RWPE2 (cell line): ENCODE results near the gene SLC6A18.

Source experiments
- ATAC-seq: fragments of 200-7000 bp; cut with Tn5 transposase; 3 replicates; pipeline ENCODE4 v1.9.1; 2021; ENCODE audit warnings: low read depth
- DNase-seq: peaks from one replicate; pipeline ENCODE4 v3.0.0-alpha.2; 2020; ENCODE audit warnings: low spot score
- H3K27ac ChIP-seq: fragments of 450-650 bp; 2 replicates; pipeline ENCODE4 v1.5.1; 2017; ENCODE audit warnings: mild to moderate bottlenecking; ENCODE audit not compliant: poor library complexity, severe bottlenecking
- H3K27me3 ChIP-seq: fragments of 250-450 bp; sonication (Bioruptor Pico); 2 replicates; pipeline ENCODE4 v1.5.1; 2021; ENCODE audit warnings: mild to moderate bottlenecking, moderate library complexity; ENCODE audit not compliant: insufficient read depth, poor library complexity, severe bottlenecking
- H3K36me3 ChIP-seq: fragments of 250-450 bp; sonication (Bioruptor Pico); 2 replicates; pipeline ENCODE4 v1.5.1; 2020; ENCODE audit warnings: low read depth, mild to moderate bottlenecking, moderate library complexity
- H3K4me1 ChIP-seq: fragments of 250-450 bp; sonication (Bioruptor Pico); 2 replicates; pipeline ENCODE4 v1.5.1; 2021; ENCODE audit warnings: mild to moderate bottlenecking, moderate library complexity; ENCODE audit not compliant: insufficient read depth, poor library complexity, severe bottlenecking
- H3K4me3 ChIP-seq: fragments of 250-450 bp; sonication (Bioruptor Pico); 2 replicates; pipeline ENCODE4 v1.5.1; 2021; ENCODE audit warnings: mild to moderate bottlenecking, moderate library complexity; ENCODE audit not compliant: severe bottlenecking
- H3K9me3 ChIP-seq: fragments of 250-450 bp; sonication (Bioruptor Pico); 2 replicates; pipeline ENCODE4 v1.5.1; 2021; ENCODE audit warnings: mild to moderate bottlenecking, moderate library complexity; ENCODE audit not compliant: severe bottlenecking
- CTCF ChIP-seq: fragments of 450-650 bp; IDR thresholded peaks from one replicate; pipeline ENCODE4 v1.5.1; 2017; ENCODE audit warnings: mild to moderate bottlenecking, moderate library complexity; ENCODE audit not compliant: poor library complexity, severe bottlenecking

The SLC6A18 gene

DNA sequence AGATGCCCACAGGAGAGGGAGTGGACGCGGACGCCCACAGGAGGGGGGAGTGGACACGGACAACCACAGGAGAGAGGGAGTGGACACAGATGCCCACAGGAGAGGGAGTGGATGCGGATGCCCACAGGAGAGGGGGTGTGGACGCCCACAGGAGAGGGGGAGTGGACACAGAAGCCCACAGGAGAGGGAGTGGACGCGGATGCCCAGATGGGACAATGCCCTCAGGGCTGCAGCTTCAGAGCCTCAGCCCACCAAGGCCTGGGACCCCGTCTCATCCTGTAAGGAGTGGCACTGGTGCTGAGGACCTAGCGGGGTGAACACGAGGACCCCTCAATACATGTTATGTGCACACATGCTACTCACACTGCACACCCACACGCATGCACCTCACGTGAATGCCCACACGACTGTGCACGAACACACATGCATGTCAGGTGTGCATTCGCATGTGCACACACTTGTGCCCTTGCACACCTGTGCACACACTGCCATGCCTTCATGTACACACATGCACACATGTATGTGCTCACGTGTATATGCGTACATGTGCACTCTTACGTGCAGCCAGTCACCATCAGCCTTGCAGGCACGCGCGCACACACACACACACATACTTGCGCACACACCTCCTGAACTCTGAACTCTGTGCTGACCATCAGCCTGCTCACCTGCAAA lies 34.8 kb downstream of the SLC6A18 start:
- no peak for TF ChIP-seq CTCF
- Histone ChIP-seq H3K9me3 (no peaks in the 10 kb centered on the region), H3K4me3 (no peak overlapping the region), H3K27me3 (no peaks in the 10 kb centered on the region), H3K4me1 (no peaks in the 10 kb centered on the region), H3K27ac (no peak overlapping the region), H3K36me3 (no peaks in the 10 kb centered on the region)
- ATAC-seq (no peak), DNase-seq (no peak)

DNA sequence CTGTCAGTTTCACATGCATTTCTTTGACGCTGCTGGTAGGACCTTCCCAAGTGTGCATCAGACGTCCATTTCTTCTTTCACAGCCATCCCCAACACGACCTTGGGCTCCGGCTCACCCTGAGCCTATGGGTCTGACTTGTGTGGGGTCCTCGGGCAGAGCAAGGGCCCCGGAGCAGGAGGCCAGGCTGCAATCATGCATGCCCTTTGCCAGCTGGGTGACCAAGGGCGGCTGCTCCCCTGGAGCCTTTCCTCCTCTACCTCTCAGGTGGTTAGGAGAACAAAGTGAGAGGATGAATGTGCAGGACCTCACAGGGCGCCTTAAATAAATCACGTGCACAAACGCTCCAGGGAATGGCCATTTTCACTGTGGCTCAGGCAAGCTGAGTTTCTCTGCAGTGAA lies 36.5 kb downstream of the SLC6A18 start:
- ATAC-seq (no peak), DNase-seq (no peak)
- Histone ChIP-seq H3K4me1 (no peaks in the 10 kb centered on the region), H3K27me3 (no peaks in the 10 kb centered on the region), H3K4me3 (no peak overlapping the region), H3K9me3 (no peaks in the 10 kb centered on the region), H3K27ac (no peak overlapping the region), H3K36me3 (no peaks in the 10 kb centered on the region)
- TF ChIP-seq CTCF = no peak

DNA sequence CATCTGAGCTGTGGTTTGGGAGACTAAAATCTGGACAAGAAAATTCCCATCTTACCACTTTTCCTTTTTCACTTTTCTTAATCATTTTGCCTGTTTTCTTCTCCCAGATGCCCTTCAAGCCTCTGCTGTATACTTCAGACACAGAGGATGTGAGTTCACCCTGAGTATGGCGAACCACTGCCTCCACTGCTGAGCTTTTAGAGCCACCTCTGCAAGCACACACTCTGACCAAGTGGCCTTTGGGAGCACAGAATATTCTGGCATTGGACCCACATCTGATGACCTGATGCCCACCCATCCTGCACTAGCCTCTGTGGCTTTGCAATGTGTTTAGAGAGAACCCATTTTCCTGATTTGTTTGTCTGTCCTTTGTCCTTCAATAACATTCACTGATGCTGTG lies 37.2 kb downstream of the SLC6A18 start:
- TF ChIP-seq CTCF = no peak
- no peak overlapping the region for H3K4me3 ChIP-seq
- no peak overlapping the region for H3K27ac ChIP-seq
- no peaks in the 10 kb centered on the region for H3K27me3 ChIP-seq
- no peaks in the 10 kb centered on the region for H3K9me3 ChIP-seq
- no peak for DNase-seq
- no peak for ATAC-seq
- H3K36me3 ChIP-seq = no peaks in the 10 kb centered on the region
- H3K4me1 ChIP-seq = no peaks in the 10 kb centered on the region

DNA sequence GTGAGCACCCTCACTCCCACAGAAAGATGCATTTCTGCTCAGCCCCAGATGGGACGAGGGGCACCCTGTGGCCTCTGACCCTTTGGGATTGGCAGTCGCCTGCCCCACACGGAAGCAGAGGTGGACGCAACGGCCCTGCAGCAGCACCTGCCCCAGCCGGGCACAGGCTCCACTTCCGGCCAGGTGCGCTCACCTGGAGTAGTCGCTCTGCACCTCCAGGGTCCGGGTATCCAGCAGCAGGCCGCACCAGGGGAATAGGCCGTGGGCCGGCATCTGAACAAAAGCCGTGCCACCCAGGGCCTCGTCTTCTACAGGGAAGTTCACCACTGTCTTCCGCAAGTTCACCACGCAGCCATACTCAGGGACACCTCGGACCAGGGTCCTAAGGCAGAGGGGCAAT lies 39.0 kb downstream of the SLC6A18 start:
- Histone ChIP-seq H3K36me3 (no peaks in the 10 kb centered on the region), H3K4me3 (no peak overlapping the region), H3K27me3 (no peaks in the 10 kb centered on the region), H3K9me3 (no peaks in the 10 kb centered on the region), H3K4me1 (no peaks in the 10 kb centered on the region), H3K27ac (no peak overlapping the region)
- TF ChIP-seq CTCF = no peak
- DNase-seq = no peak
- no peak for ATAC-seq

GRCh38 chr5:1265026-1265425 lies 39.8 kb downstream of the SLC6A18 start:
- no peaks in the 10 kb centered on the region for H3K27me3 ChIP-seq
- no peak overlapping the region for H3K4me3 ChIP-seq
- ATAC-seq (no peak), DNase-seq (no peak)
- no peaks in the 10 kb centered on the region for H3K4me1 ChIP-seq
- no peaks in the 10 kb centered on the region for H3K36me3 ChIP-seq
- H3K9me3 ChIP-seq = no peaks in the 10 kb centered on the region
- no peak overlapping the region for H3K27ac ChIP-seq
- TF ChIP-seq CTCF = no peak
